HG03442 (cell line): ENCODE data around the gene NXPH1.

Experiments used
- ATAC-seq: cut with Tn5 transposase; IDR thresholded peaks from one replicate; pipeline ENCODE4 v1.9.1; 2021; ENCODE audit warnings: mild to moderate bottlenecking, moderate library complexity; ENCODE audit not compliant: unreplicated experiment

The NXPH1 gene

GRCh38 chr7:8491544-8492489 is 58.4 kb downstream of the NXPH1 start:
- no peak for ATAC-seq

- ATAC-seq, result no peak
Measured at GRCh38 chr7:8499128-8499527, 65.7 kb downstream of the NXPH1 start.

- no peak for ATAC-seq
Measured at GRCh38 chr7:8500286-8500685, 66.9 kb downstream of the NXPH1 start.

GRCh38 chr7:8507566-8507965 is 74.2 kb downstream of the NXPH1 start:
- no peak for ATAC-seq

GRCh38 chr7:8509621-8510020 is 76.2 kb downstream of the NXPH1 start:
- no peak for ATAC-seq

GRCh38 chr7:8511855-8512254 is 78.4 kb downstream of the NXPH1 start:
- ATAC-seq, result no peak

GRCh38 chr7:8514781-8515519 is 81.5 kb downstream of the NXPH1 start:
- no peak for ATAC-seq

- ATAC-seq, result no peak
Measured at GRCh38 chr7:8515640-8516185, 82.3 kb downstream of the NXPH1 start.

- no peak for ATAC-seq
Measured at GRCh38 chr7:8516976-8517375, 83.6 kb downstream of the NXPH1 start.

- ATAC-seq, result no peak
Measured at GRCh38 chr7:8528311-8528710, 94.9 kb downstream of the NXPH1 start.

GRCh38 chr7:8531991-8532515 is 98.6 kb downstream of the NXPH1 start:
- no peak for ATAC-seq

- peak; percentile 86 for ATAC-seq
Measured at GRCh38 chr7:8536431-8536830, 103.0 kb downstream of the NXPH1 start.

- no peak for ATAC-seq
Measured at GRCh38 chr7:8549046-8549445, 115.6 kb downstream of the NXPH1 start.

GRCh38 chr7:8560501-8560900 is 127.1 kb downstream of the NXPH1 start:
- ATAC-seq, result no peak

GRCh38 chr7:8561449-8561848 is 128.0 kb downstream of the NXPH1 start:
- ATAC-seq, result no peak

- no peak for ATAC-seq
Measured at GRCh38 chr7:8564281-8564680, 130.9 kb downstream of the NXPH1 start.

GRCh38 chr7:8566016-8566415 is 132.6 kb downstream of the NXPH1 start:
- no peak for ATAC-seq

- ATAC-seq, result no peak
Measured at GRCh38 chr7:8567626-8568025, 134.2 kb downstream of the NXPH1 start.

- ATAC-seq, result no peak
Measured at GRCh38 chr7:8579661-8580194, 146.3 kb downstream of the NXPH1 start.

- no peak for ATAC-seq
Measured at GRCh38 chr7:8581842-8582241, 148.4 kb downstream of the NXPH1 start.

- ATAC-seq, result no peak
Measured at GRCh38 chr7:8582728-8583127, 149.3 kb downstream of the NXPH1 start.
